ENCODE measurements around the gene DEAF1.
"Not testable (repeated sequence)": the region's sequence is repeated elsewhere in the genome, so short reads cannot be mapped to it uniquely, and the experiment has no call there.

The DEAF1 gene

GRCh38 chr11:694563-695287 is at the start of gene DEAF1:
Gene DEAF1 (minus strand): TSS chr11:695222. CDS start chr11:695047, 175 bp downstream.
- Histone ChIP-seq H3K9ac (ENCODE audit: insufficient read length, low read depth) (peak within 1 kb of the TSS; percentile 91), H3K36me3 (ENCODE audit: insufficient read depth, insufficient read length, low read length) (peaks cover 19% of the 10 kb centered on the region), H3K4me3 (ENCODE audit: insufficient read length, low read depth) (peak within 1 kb of the TSS; percentile 78), H3K27me3 (ENCODE audit: insufficient read depth, insufficient read length) (no peaks in the 10 kb centered on the region), H3K4me1 (ENCODE audit: insufficient read depth, insufficient read length) (peaks cover 29% of the 10 kb centered on the region), H3K9me3 (ENCODE audit: insufficient read depth, low read length) (no peaks in the 10 kb centered on the region)
- DNase-seq (ENCODE audit: low read depth, low spot score), result peak; percentile 98
- no peak for TF ChIP-seq ZNF274 (IDR thresholded peaks at IDR 0.05; ENCODE audit: low read depth, low read length)
- no peak for TF ChIP-seq YY1 (IDR thresholded peaks at IDR 0.05; ENCODE audit: insufficient read depth, insufficient read length)
- no peak for TF ChIP-seq SUZ12 (IDR thresholded peaks at IDR 0.05; ENCODE audit: extremely low read depth, insufficient read depth, insufficient read length)

- no peaks in the 10 kb centered on the region for H3K36me3 ChIP-seq (ENCODE audit: insufficient read depth, insufficient read length, low read length)
- H3K4me1 ChIP-seq (ENCODE audit: insufficient read depth, insufficient read length), result no peaks in the 10 kb centered on the region
Observed at GRCh38 chr11:742571-743201, 47.7 kb upstream of the DEAF1 start.

GRCh38 chr11:742156-742546 is 47.1 kb upstream of the DEAF1 start:
- Histone ChIP-seq H3K9me3 (ENCODE audit: insufficient read depth, low read length) (no peaks in the 10 kb centered on the region), H3K36me3 (ENCODE audit: insufficient read depth, insufficient read length, low read length) (no peaks in the 10 kb centered on the region), H3K4me3 (ENCODE audit: insufficient read length, low read depth) (no peak overlapping the region), H3K27me3 (ENCODE audit: insufficient read depth, insufficient read length) (no peaks in the 10 kb centered on the region), H3K9ac (ENCODE audit: insufficient read length, low read depth) (no peak overlapping the region), H3K4me1 (ENCODE audit: insufficient read depth, insufficient read length) (peaks cover 3% of the 10 kb centered on the region)
- TF ChIP-seq YY1 (IDR thresholded peaks at IDR 0.05; ENCODE audit: insufficient read depth, insufficient read length) (no peak), ZNF274 (IDR thresholded peaks at IDR 0.05; ENCODE audit: low read depth, low read length) (no peak), SUZ12 (IDR thresholded peaks at IDR 0.05; ENCODE audit: extremely low read depth, insufficient read depth, insufficient read length) (no peak)
- DNase-seq (ENCODE audit: low read depth, low spot score), result no peak

More at GRCh38 chr11:742571-743201, 47.7 kb upstream of the DEAF1 start:
- TF ChIP-seq ZNF274 (IDR thresholded peaks at IDR 0.05; ENCODE audit: low read depth, low read length), result no peak
- no peak for TF ChIP-seq SUZ12 (IDR thresholded peaks at IDR 0.05; ENCODE audit: extremely low read depth, insufficient read depth, insufficient read length)
- no peak for TF ChIP-seq YY1 (IDR thresholded peaks at IDR 0.05; ENCODE audit: insufficient read depth, insufficient read length)
- H3K9me3 ChIP-seq (ENCODE audit: insufficient read depth, low read length), result no peaks in the 10 kb centered on the region
- no peak overlapping the region for H3K4me3 ChIP-seq (ENCODE audit: insufficient read length, low read depth)
- no peak for DNase-seq (ENCODE audit: low read depth, low spot score)
- H3K9ac ChIP-seq (ENCODE audit: insufficient read length, low read depth), result no peak overlapping the region
- H3K27me3 ChIP-seq (ENCODE audit: insufficient read depth, insufficient read length), result no peaks in the 10 kb centered on the region

GRCh38 chr11:737899-738298 is 42.9 kb upstream of the DEAF1 start:
- not testable (repeated sequence) for H3K27me3 ChIP-seq (ENCODE audit: insufficient read depth, insufficient read length); H3K9ac ChIP-seq (ENCODE audit: insufficient read length, low read depth); H3K36me3 ChIP-seq (ENCODE audit: insufficient read depth, insufficient read length, low read length); H3K4me3 ChIP-seq (ENCODE audit: insufficient read length, low read depth); DNase-seq (ENCODE audit: low read depth, low spot score); H3K9me3 ChIP-seq (ENCODE audit: insufficient read depth, low read length); H3K4me1 ChIP-seq (ENCODE audit: insufficient read depth, insufficient read length)

- Histone ChIP-seq H3K9ac (ENCODE audit: insufficient read length, low read depth) (peak overlapping the region; percentile 70), H3K27me3 (ENCODE audit: insufficient read depth, insufficient read length) (no peaks in the 10 kb centered on the region)
- TF ChIP-seq SUZ12 (IDR thresholded peaks at IDR 0.05; ENCODE audit: extremely low read depth, insufficient read depth, insufficient read length) (no peak), YY1 (IDR thresholded peaks at IDR 0.05; ENCODE audit: insufficient read depth, insufficient read length) (no peak), ZNF274 (IDR thresholded peaks at IDR 0.05; ENCODE audit: low read depth, low read length) (no peak)
Observed at GRCh38 chr11:737366-737765, 42.3 kb upstream of the DEAF1 start.

GRCh38 chr11:734541-734940 is 39.5 kb upstream of the DEAF1 start:
- H3K9ac ChIP-seq (ENCODE audit: insufficient read length, low read depth), result peak overlapping the region; percentile 4
- not testable (repeated sequence) for H3K27me3 ChIP-seq (ENCODE audit: insufficient read depth, insufficient read length); DNase-seq (ENCODE audit: low read depth, low spot score); H3K36me3 ChIP-seq (ENCODE audit: insufficient read depth, insufficient read length, low read length); H3K4me3 ChIP-seq (ENCODE audit: insufficient read length, low read depth); H3K9me3 ChIP-seq (ENCODE audit: insufficient read depth, low read length); H3K4me1 ChIP-seq (ENCODE audit: insufficient read depth, insufficient read length)

More at GRCh38 chr11:737366-737765, 42.3 kb upstream of the DEAF1 start:
- no peaks in the 10 kb centered on the region for H3K9me3 ChIP-seq (ENCODE audit: insufficient read depth, low read length)
- no peak for DNase-seq (ENCODE audit: low read depth, low spot score)
- H3K4me3 ChIP-seq (ENCODE audit: insufficient read length, low read depth), result no peak overlapping the region
- peaks cover 3% of the 10 kb centered on the region for H3K4me1 ChIP-seq (ENCODE audit: insufficient read depth, insufficient read length)
- H3K36me3 ChIP-seq (ENCODE audit: insufficient read depth, insufficient read length, low read length), result no peaks in the 10 kb centered on the region

- Histone ChIP-seq H3K9ac (ENCODE audit: insufficient read length, low read depth) (no peak overlapping the region), H3K9me3 (ENCODE audit: insufficient read depth, low read length) (no peaks in the 10 kb centered on the region), H3K4me3 (ENCODE audit: insufficient read length, low read depth) (no peak overlapping the region), H3K4me1 (ENCODE audit: insufficient read depth, insufficient read length) (peaks cover 8% of the 10 kb centered on the region), H3K36me3 (ENCODE audit: insufficient read depth, insufficient read length, low read length) (no peaks in the 10 kb centered on the region), H3K27me3 (ENCODE audit: insufficient read depth, insufficient read length) (no peaks in the 10 kb centered on the region)
- no peak for DNase-seq (ENCODE audit: low read depth, low spot score)
- TF ChIP-seq ZNF274 (IDR thresholded peaks at IDR 0.05; ENCODE audit: low read depth, low read length) (no peak), YY1 (IDR thresholded peaks at IDR 0.05; ENCODE audit: insufficient read depth, insufficient read length) (no peak), SUZ12 (IDR thresholded peaks at IDR 0.05; ENCODE audit: extremely low read depth, insufficient read depth, insufficient read length) (no peak)
Observed at GRCh38 chr11:733072-733471, 38.0 kb upstream of the DEAF1 start.
